DMS 273 treated with DMSO at 0.1 percent for 48 hours (cell line): ENCODE results near the gene NFE2L3.
"Not testable (repeated sequence)": the region's sequence is repeated elsewhere in the genome, so short reads cannot be mapped to it uniquely, and the experiment has no call there.

ENCODE experiments used
- DNase-seq: peaks from one replicate; lab custom pipeline; 2025; lab: John Stamatoyannopoulos, UW

NFE2L3 gene

GRCh38 chr7:26147030-26147429, 5.0 kb upstream of the NFE2L3 start:
- no peak for DNase-seq

GRCh38 chr7:26147646-26148306, 4.2 kb upstream of the NFE2L3 start:
- not testable (repeated sequence) for DNase-seq

GRCh38 chr7:26148307-26148700, 3.7 kb upstream of the NFE2L3 start:
- DNase-seq, result not testable (repeated sequence)

- no peak for DNase-seq
Observed at GRCh38 chr7:26149391-26149977, 2.5 kb upstream of the NFE2L3 start.

- peak; percentile 88 for DNase-seq
Observed at GRCh38 chr7:26151096-26151495, 902 bp upstream of the NFE2L3 start.

GRCh38 chr7:26151650-26151952, 397 bp upstream of the NFE2L3 start:
- DNase-seq, result no peak

GRCh38 chr7:26152782-26153240, 813 bp downstream of the NFE2L3 start:
- DNase-seq, result not testable (repeated sequence)

- DNase-seq, result no peak
Observed at GRCh38 chr7:26153241-26153822, 1.3 kb downstream of the NFE2L3 start.

- no peak for DNase-seq
Observed at GRCh38 chr7:26153823-26154783, 2.1 kb downstream of the NFE2L3 start.

- no peak for DNase-seq
Observed at GRCh38 chr7:26155531-26156375, 3.8 kb downstream of the NFE2L3 start.

GRCh38 chr7:26156451-26157420, 4.7 kb downstream of the NFE2L3 start:
- DNase-seq, result no peak

GRCh38 chr7:26157520-26158105, 5.6 kb downstream of the NFE2L3 start:
- DNase-seq, result no peak

- DNase-seq, result no peak
Observed at GRCh38 chr7:26159243-26159642, 7.2 kb downstream of the NFE2L3 start.

- DNase-seq, result no peak
Observed at GRCh38 chr7:26160896-26161295, 8.9 kb downstream of the NFE2L3 start.

- no peak for DNase-seq
Observed at GRCh38 chr7:26162431-26162830, 10.4 kb downstream of the NFE2L3 start.

GRCh38 chr7:26163804-26164203, 11.8 kb downstream of the NFE2L3 start:
- DNase-seq, result not testable (repeated sequence)

- DNase-seq, result no peak
Observed at GRCh38 chr7:26165950-26166683, 14.1 kb downstream of the NFE2L3 start.

- DNase-seq, result no peak
Observed at GRCh38 chr7:26166684-26167266, 14.8 kb downstream of the NFE2L3 start.
